NB4 (cell line): ENCODE measurements around the gene WNT2.

ENCODE experiments used
- DNase-seq: peaks from one replicate; pipeline ENCODE4 v3.0.0; 2010; ENCODE audit warnings: low read depth
- H3K4me3 ChIP-seq: one replicate; pipeline ENCODE4 v1.5.1; 2011; ENCODE audit warnings: mild to moderate bottlenecking, low read depth, low read length, moderate library complexity
- MYC ChIP-seq: IDR thresholded peaks from 2 replicates; pipeline ENCODE4 v1.6.1; 2011; ENCODE audit warnings: low read depth, low read length
- POLR2A ChIP-seq: IDR thresholded peaks from 2 replicates; pipeline ENCODE4 v1.6.1; 2011; ENCODE audit warnings: mild to moderate bottlenecking; ENCODE audit not compliant: insufficient read length; ENCODE audit errors: extremely low read depth
- TF ChIP-seq, protein P1 (sequence below): IDR thresholded peaks from one replicate; pipeline ENCODE4 v1.5.1; 2012; ENCODE audit warnings: low read depth, low read length
- TF ChIP-seq, protein P2 (sequence below): IDR thresholded peaks from 2 replicates; pipeline ENCODE4 v1.6.1; 2011; ENCODE audit warnings: low read depth, low read length

Gene WNT2

DNA sequence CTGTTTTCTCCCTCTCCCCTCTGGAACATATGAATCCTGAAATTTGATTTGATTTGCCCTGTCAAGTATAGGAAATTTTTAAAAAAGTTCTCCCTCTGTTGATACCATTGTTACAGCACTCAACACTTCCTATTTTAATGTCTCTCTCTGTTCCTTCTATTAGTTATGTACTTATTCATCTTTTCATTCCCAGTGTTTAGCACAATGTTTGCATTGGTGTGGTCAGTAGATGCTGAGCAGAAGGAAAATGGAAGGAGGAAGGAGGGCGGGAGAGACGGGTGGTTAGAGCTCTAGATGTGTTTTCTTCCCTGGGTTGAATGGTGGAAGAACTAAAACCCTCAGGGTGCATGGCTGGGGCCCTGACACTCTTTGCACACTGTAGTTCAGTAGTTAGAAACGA lies 79.5 kb downstream of the WNT2 start:
- H3K4me3 ChIP-seq: no peak overlapping the region
- DNase-seq: no peak
- TF ChIP-seq POLR2A (no peak), MYC (no peak)
- TF ChIP-seq, protein P1, sequence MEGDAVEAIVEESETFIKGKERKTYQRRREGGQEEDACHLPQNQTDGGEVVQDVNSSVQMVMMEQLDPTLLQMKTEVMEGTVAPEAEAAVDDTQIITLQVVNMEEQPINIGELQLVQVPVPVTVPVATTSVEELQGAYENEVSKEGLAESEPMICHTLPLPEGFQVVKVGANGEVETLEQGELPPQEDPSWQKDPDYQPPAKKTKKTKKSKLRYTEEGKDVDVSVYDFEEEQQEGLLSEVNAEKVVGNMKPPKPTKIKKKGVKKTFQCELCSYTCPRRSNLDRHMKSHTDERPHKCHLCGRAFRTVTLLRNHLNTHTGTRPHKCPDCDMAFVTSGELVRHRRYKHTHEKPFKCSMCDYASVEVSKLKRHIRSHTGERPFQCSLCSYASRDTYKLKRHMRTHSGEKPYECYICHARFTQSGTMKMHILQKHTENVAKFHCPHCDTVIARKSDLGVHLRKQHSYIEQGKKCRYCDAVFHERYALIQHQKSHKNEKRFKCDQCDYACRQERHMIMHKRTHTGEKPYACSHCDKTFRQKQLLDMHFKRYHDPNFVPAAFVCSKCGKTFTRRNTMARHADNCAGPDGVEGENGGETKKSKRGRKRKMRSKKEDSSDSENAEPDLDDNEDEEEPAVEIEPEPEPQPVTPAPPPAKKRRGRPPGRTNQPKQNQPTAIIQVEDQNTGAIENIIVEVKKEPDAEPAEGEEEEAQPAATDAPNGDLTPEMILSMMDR: no peak
- TF ChIP-seq, protein P2, sequence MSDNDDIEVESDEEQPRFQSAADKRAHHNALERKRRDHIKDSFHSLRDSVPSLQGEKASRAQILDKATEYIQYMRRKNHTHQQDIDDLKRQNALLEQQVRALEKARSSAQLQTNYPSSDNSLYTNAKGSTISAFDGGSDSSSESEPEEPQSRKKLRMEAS: no peak

DNA sequence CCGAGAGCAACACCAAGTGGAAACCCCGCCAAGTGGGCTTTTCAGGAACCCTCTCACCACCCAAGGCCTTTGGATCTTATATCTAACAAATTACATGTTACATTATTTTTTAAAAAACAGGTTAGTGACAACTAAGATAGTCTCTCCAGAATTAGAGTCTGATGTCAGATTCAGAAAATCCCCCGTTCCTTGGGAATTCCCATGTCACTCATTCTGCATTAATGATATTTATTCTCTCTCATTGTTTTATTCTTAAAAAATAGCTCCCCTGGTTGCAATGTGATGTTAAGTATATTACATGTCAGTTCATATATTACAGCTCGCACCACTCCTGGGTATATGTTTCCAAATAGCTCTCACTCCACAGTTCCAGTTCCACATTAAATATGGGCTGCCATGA lies 81.8 kb downstream of the WNT2 start:
- TF ChIP-seq, protein P2: no peak
- TF ChIP-seq MYC (no peak), POLR2A (no peak)
- TF ChIP-seq, protein P1: no peak
- no peak for DNase-seq
- H3K4me3 ChIP-seq: no peak overlapping the region

DNA sequence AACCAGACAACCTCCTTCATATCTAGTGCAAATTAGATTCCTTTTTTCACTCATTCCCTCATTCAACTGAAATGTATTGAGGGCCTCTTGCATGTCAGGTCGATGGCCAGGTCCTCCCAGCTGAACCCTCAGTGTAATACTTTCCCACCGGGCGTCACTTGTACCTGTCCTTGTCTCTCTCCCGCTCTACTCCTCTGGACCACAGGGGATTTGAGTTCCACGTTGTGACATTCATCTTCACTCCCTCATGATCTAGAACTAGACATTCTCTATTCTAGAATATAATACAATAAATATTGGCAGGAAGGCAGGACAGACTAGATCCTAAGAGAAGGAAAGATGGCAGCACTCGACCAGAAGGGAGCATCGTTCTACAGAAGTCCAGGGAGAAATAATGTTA lies 83.9 kb downstream of the WNT2 start:
- TF ChIP-seq, protein P1: no peak
- TF ChIP-seq, protein P2: no peak
- TF ChIP-seq MYC (no peak), POLR2A (no peak)
- no peak for DNase-seq
- H3K4me3 ChIP-seq: no peak overlapping the region

DNA sequence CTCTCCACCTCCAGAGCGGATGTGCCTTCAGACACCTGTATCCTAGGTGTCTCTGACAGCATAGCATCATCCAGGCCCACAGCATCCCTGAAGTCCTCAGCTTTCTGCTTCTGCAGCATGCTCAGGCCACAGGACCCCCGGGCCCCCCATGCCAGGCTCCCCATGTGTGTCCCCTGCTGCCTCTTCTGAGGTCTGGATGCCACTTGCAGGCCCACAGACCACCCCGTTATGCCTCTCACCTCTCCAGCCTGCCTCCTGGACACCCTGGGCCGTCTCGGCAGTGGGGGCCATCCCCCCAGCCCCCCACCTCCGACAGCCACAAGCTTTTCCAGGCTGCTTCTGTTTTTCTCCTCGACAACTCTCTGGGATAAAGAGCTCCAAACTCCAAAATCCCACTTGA lies 84.4 kb downstream of the WNT2 start:
- DNase-seq: no peak
- TF ChIP-seq MYC (no peak), POLR2A (no peak)
- TF ChIP-seq, protein P2: no peak
- TF ChIP-seq, protein P1: no peak
- H3K4me3 ChIP-seq: no peak overlapping the region

DNA sequence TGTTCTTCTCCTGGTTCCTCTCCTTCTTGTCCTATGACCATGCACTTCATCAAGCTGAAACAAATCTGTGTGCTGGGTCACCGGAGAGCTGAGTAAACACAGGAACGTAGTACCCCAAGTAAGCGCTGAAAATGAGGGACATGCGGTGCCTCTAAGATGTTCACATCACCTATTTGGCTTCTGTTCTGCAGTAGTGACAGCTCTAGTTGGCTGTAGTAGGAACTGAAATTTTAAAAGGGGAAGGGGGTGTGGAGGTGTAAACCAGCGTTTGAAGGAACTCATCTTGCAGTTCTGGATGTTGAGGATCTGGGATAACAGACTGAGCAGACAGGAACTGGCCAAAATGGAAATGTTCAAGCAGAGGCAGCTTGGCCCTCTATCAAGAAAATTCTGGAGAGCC lies 85.2 kb downstream of the WNT2 start:
- TF ChIP-seq MYC (no peak), POLR2A (no peak)
- TF ChIP-seq, protein P1: no peak
- TF ChIP-seq, protein P2: no peak
- no peak overlapping the region for H3K4me3 ChIP-seq
- no peak for DNase-seq

DNA sequence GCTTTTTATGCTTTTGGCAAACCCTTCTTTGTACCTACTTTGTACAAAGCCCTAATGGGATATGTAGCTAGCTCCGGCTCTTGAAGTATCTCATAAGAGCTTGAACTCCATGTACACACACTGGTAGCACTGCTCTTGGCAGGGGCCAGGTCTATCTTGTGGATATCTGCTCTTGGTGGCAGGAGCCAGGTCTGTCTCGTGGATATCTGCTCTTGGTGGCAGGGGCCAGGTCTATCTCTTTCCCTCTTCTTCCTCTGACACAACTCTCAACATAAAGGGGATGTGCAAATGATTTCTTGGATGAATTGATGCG lies 91.9 kb downstream of the WNT2 start:
- DNase-seq: no peak
- no peak for TF ChIP-seq MYC
- H3K4me3 ChIP-seq: no peak overlapping the region
